Anterior cingulate cortex (tissue), 58 donors: Measurements from ENCODE around the gene CHGA.

ENCODE experiments used
- DNase-seq, 58 donors: peaks; one replicate each; lab custom pipeline; 2025; lab: John Stamatoyannopoulos, UW

Gene CHGA

DNA sequence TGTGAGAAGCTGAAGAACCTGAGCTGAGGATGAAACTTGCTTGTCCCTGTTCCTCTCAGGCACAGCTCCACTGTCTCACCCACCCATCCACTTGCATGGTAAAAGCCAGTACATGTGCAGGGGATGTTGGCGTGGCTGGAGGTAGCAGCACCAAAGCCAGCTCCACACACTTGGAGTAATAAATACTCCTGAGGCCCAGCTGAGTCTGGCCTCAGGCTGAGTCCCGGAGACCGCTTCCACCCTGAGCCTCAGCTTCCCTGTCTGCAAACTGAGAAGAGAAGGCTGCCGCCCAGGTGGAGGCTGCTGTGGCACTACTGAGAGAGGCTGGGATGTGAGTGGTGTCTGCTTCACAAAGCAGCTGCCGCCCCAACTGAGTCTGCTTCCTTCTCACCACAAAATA, 19.2 kb downstream of the CHGA start:
- no peak for DNase-seq

- no peak for DNase-seq
Observed at GRCh38 chr14:92942576-92942975, 19.6 kb downstream of the CHGA start.

GRCh38 chr14:92942976-92943710, 20.2 kb downstream of the CHGA start:
- no peak for DNase-seq

DNA sequence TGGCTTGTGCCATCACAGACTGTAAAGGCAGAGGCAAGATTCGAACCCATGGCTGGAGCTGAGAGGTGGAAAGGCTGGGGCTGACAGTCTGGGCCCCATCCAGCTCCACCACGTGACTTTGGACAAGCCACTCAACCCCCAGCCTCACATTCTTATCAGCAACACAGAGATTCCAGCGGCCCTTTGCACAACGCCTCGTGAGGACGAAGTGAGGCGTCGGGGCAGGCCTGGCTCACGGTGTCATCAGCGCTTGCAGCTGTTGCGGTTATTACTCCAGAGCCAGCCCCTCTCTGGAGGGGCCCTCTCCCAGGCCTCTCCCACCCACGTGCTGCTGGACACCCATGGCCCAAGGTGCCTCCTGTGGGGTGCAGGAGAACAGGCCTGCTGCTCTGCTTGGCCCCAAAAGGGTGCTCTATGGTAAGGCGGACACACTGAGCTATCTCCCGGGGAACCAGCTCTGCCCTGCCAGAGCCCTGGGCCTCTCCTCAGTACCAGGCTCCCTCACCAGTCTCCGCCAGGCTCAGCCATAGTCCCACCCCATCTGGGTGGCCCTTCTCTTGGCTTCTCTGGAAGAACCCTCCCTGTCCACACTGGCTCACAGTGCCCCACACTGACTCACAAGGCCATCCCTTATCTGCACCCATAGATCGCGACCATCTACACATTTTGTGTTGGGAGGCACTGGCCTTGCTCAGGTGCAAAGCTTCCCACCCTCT, 21.1 kb downstream of the CHGA start:
- DNase-seq, result no peak

DNA sequence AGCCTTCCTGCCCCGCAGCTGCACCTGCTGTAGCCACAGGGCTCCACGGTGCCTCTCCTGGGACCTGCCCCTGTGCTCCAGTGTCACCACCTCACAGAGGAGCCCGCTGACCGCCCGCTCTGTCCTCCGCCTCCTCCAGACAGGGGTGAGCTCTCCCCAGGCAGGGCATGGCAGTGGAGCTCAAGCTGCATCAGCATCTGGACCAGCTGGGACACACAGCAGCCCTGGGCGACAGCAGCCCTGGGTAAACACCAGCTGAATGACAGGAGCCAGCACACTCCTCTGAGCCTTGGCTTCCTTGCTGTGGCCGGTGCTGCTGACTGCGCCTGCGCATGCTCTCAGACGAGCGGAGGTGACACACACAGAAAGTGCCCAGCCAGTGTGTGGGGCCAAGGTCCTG, 22.0 kb downstream of the CHGA start:
- DNase-seq, result no peak

- no peak for DNase-seq
Observed at GRCh38 chr14:92945544-92945943, 22.6 kb downstream of the CHGA start.

DNA sequence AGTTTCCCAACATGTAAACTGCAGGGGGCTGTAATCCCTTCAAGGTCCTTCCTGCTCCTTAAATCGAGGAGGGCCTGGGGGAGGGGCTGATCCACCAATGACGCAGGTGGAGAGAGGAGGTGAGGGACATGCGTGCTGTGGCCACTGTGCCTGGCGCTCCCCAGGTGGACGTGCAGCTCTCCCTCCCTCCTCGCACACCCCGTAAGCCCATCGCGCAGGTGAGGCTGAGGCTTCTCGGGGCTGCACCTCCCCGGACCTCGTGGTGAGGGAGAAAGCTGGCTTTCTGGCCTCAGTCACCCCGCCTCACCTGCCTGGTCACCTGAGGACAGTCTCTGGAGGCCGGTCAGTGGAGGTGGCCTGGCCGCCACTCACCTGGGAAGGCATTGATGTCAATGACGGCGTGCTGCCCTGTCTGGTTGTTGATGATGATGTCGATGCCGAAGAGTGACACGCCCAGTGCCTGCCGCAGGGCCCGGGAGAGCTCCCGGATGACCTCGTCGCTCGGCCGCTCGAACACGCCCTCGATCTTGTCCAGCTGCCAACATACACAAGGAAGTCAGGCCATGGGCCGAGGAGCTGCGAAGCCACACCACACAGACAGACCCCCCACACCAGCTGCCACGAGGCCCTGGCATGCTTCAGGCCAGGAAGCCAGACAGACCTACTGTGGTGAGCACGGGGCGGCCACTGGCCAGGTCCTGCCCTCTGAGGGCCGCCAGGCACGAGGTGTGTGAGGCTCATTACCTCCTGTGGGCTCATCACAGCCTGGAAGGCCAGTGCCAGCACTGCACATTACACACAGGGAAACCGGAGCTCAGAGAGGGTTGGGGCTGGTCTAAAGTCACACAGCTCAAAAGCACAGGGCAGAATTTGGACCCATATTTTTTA, 23.3 kb downstream of the CHGA start:
- DNase-seq, result no peak

GRCh38 chr14:92946847-92947545, 24.0 kb downstream of the CHGA start:
- DNase-seq, result no peak

- no peak for DNase-seq
Observed at GRCh38 chr14:92948647-92949046, 25.7 kb downstream of the CHGA start.

DNA sequence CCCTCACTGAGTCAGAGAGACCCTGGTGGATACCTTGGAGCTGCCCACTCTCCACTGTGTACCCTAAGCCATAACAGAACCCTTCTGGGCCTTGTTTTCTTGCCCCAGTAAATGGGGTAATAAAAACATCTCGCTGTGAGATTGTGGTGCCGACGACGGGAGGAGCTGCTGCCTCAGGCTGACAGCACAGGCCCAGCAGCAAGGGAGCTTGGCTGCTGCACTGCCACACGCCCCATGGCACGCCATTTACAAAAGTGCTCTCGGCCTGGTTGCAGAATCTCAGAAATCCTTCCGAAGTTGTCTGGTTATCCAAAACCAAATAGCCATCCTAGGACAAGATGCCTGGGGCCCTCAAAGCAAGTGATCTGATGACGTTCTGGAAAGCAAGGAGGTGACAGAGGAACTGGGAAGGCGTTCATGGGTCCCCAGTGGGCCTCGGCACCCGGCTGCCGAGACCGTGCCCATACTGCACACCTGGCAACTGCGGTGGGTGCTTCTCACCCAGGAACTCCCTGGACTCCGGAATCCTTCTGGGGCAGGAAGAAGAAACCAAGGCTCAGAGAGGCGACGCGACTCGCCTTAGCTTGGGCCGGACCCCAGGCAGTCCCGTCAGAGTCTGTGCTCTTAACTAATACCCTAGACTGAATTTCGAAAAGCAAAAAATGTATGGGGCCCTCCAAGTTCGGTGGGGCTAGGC, 26.7 kb downstream of the CHGA start:
- no peak for DNase-seq

DNA sequence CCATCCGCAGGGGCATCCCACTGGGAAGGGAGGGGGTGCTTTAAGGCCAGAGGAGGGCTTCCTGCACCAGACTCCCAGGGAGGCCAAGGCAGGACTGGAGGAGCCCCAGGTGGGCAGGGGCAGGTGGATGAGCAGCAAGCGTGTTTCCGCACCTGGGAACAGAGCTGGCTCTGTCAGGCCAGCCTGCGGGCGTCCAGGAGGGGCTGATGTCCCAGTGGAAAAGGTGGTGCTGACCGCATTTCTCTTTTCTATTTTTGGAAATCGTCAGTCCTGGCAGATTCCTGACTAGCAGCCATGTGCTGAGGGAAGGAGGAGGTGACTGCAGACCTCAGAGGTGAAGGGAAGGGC, 27.2 kb downstream of the CHGA start:
- no peak for DNase-seq

DNA sequence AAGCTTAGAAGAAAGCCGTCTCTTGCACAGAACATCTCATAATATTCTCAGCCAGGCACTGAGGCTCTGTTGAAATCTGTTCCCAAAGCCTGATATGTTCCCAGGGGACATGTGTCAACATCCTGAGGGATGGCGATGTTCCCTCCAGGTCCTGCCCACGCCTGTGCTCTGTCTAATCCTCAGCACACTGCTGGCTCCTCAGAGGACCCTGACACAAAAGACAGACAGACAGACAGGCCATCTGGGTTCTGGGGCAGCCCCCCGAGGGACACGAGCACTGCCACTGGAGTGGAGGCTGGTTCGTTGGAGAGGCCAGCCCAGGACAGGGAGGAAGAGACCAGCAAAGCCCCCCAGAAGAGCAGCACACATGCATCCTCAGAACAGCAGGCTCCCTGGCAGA, 27.8 kb downstream of the CHGA start:
- DNase-seq, result peak in 1 of 58 donors; percentile 40

DNA sequence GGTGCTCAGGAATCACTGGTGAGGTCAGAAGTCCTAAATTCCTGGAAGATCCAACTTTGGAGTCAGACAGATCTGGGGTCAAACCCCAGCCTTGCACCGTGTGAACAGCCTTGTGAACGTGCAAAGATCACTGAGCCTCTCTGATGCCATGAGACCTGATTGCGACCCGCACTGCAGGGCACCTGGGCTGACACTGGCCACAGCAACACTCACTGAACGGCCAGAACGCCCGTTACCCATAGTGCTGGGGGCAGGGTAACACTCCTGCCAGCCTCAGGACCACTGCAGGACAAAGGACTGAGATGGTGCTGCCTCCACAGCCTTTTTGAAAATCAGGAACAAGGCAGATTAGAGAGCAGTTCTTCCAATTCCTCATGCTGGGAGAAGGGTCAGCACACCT, 28.3 kb downstream of the CHGA start:
- no peak for DNase-seq

DNA sequence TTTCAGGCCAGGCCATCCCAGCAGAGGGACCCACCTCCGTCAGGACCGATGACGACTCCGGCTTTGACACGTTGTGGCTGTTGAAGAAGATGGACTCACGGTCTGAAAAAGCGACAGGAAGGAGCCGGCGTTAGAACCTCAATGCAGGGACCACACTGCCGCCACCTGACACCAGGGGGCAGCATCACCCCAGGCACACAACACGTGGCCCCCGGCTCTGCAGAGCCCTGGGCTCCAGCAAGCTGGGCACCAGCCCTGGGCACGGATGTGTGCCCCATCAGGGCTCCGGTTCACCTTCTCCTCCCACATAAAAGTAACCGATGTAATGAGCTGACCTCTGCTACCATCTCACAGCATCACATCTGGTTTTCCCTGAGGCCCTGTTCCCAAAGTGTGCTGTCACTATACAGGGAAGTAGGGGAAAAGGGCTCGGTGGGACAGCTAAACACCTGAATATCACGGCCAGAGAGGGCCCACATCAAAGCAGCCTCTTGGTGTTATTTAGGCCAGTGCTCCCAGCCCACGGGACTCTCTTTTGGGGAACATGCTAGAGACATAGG, 29.0 kb downstream of the CHGA start:
- DNase-seq, result peak in 56 of 58 donors; percentile 39 to 92 (median 75)

DNA sequence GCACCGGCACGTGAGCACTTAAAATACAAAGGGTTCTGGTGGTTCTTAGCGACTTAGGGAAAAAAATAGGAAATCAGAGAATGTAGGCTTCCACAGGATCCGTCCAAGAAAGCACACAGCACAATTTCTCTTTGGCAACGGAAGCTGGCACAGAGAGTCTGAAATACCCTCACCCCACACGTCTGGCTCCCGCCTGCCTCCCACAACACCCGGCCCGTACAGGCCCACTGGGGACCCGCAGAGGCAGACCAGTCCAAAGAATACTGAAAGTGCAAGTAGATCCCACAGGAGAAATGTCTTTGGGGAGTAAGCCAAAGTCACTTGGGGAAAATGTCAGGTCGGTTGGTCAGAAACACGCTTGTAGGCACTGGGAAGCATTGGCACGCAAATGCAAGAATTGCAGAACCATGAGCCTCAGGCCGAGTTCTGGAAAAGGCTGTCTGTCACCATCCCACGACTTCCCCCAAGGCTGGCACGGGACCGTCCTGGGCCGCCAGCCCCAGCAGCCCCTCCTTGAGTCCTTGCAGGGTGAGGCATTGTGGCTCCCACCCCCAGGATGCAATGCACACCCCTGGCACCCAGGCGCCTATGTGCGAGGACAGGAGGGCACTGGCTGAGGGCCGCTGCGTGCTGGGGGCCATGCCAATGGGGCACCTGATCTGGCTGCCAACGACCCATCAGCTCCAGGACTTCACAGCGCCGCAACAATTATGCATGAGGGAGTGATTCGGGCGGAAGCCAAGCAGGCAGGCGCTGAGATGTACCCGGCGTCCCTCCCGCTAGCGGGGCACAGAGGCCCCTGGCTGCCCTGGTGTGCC, 29.7 kb downstream of the CHGA start:
- DNase-seq, result peak in 44 of 58 donors; percentile 22 to 77 (median 52)

- DNase-seq, result no peak
Observed at GRCh38 chr14:92953526-92953925, 30.6 kb downstream of the CHGA start.

- no peak for DNase-seq
Observed at GRCh38 chr14:92954933-92955332, 32.0 kb downstream of the CHGA start.

GRCh38 chr14:92955381-92955780, 32.4 kb downstream of the CHGA start:
- peak in 2 of 58 donors; percentile 17 to 44 for DNase-seq

DNA sequence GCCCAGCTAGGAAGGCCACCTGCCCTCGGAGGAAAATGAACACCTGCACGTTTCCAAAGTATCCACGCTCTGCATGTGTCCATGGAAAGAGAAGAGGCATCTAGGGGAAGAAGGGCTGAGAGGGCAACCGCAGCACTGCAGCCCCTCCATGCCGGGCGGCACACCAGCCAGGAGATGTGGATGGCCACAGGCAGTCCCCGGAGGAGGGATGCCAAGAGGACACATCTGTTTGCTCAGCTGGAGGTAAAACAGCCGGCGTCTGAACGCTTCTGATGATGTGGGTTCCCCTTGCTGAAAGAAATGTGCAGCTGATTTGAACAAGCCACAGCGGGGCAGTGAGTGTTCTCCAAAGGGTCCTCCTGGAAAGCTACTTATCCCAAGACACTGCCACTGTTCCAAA, 34.0 kb downstream of the CHGA start:
- DNase-seq, result no peak
